Measurements from ENCODE around the gene CDH8. TPM values are rescaled to one million over a fixed set of nuclear protein-coding genes. Genes with fewer than 3 reads are reported as not detected.

CDH8 gene
- total and polyA plus RNA-seq, 2 donors (not counting 3 experiments of a cell fraction or from before 2014, with no cell fraction given): not detected

DNA sequence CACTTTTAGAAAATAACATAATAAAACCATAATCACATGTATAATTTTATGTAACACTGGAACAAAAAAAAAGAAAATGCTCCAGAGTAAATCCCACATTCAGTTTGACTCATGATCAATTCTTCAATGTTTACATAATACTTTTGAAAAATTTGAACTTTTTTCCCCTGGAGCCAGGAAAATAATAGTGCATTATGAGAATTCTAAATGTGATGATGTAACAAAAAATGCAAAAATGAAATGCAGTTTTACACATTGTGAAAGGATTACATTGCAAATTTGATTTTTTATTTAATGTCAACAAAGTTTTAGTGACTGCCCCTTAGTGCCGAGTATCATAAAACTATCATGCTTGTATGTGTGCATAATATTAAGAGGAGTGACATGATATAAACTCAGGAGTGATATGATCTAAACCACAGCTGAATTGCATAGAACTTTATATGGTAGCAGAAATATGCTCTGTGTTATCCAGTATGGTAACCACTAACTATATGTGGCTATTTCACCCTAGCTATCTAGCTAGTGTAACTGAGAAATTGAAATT, 238.2 kb downstream of the CDH8 start:
- FAIRE-seq: no peak
- dilution Hi-C loops (cut with MboI; ENCODE audit: extremely low pct_ligation_motif_present, low sequenced_read_pairs): no loop called here

DNA sequence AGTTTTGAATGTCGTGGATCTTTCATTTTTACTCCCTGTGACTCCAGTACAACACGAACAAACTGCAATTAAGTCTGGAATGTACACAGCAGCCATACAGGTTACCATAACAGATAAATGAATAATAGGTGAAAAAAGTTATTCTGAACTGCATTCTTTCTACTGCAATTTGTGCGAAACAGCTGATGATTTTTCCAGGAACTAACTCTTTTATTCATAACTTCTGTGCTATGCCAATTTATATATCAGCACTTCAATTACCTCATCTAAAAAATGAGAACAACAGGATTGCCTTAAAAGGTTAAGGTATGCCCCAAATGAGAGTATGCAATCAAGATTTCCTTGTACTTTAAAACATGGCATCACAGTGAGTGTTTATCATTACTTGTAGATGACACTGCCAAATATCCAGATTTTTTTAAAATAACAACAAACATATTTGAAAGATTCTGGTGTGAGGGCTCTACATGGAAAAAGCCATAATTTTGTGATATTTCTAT, 238.9 kb downstream of the CDH8 start:
- Histone ChIP-seq H3K9me3 (replicated peaks; ENCODE audit: control insufficient read depth, insufficient read depth, low read length) (peaks cover 2% of the 10 kb centered on the region), H3K9me1 (replicated peaks; ENCODE audit: control insufficient read depth, extremely low read depth, insufficient read depth, low read length) (no peaks in the 10 kb centered on the region), H3K36me3 (ENCODE audit: control insufficient read depth in 2 of 2, extremely low read depth in 1 of 2, insufficient read depth in 2 of 2, low read length in 2 of 2) (no peaks in the 10 kb centered on the region), H2AFZ (ENCODE audit: low read depth, low read length) (no peak overlapping the region), H3K4me3 (replicated peaks in 1 of 3; ENCODE audit: insufficient read depth in 1 of 3, low read depth in 1 of 3, low read length in 3 of 3) (no peak overlapping the region), H3K4me1 (ENCODE audit: control insufficient read depth, extremely low read depth, insufficient read depth, low read length) (no peaks in the 10 kb centered on the region), H3K4me2 (ENCODE audit: insufficient read depth, low read length) (no peak overlapping the region), H3K27me3 (ENCODE audit: control insufficient read depth in 2 of 2, insufficient read depth in 2 of 2, low read length in 2 of 2) (no peaks in the 10 kb centered on the region), H3K79me2 (ENCODE audit: control insufficient read depth, insufficient read depth, low read length) (no peaks in the 10 kb centered on the region), H3K27ac (ENCODE audit: insufficient read depth, low read depth, low read length) (no peak overlapping the region), H4K20me1 (replicated peaks; ENCODE audit: control insufficient read depth, extremely low read depth, insufficient read depth, low read length) (no peaks in the 10 kb centered on the region), H3K9ac (replicated peaks; ENCODE audit: extremely low read depth, insufficient read depth, low read length) (no peak overlapping the region)
- dilution Hi-C loops (cut with MboI; ENCODE audit: extremely low pct_ligation_motif_present, low sequenced_read_pairs) (no loop called here), intact Hi-C loops (cut with micrococcal nuclease) (no loop called here)
- no TSS peak for BruUV-seq (replicated peaks)
- DNase-seq (ENCODE audit: low read depth, low spot score) (no peak), FAIRE-seq (no peak)
- TF ChIP-seq POLR2A (IDR thresholded peaks at IDR 0.05; ENCODE audit: low read depth, low read length) (no peak), JUN (IDR thresholded peaks at IDR 0.05; ENCODE audit: borderline replicate concordance, insufficient read depth, insufficient read length, low read depth) (no peak), POLR2AphosphoS5 (IDR thresholded peaks at IDR 0.05; ENCODE audit: insufficient read depth, low read depth, low read length) (no peak), EZH2 (IDR thresholded peaks at IDR 0.05; ENCODE audit: borderline replicate concordance, low read depth, low read length, severe bottlenecking) (no peak), FOS (IDR thresholded peaks at IDR 0.05; ENCODE audit: borderline replicate concordance, insufficient read depth, low read length) (no peak), MYC (IDR thresholded peaks at IDR 0.05; ENCODE audit: low read depth, low read length) (no peak), GATA2 (IDR thresholded peaks at IDR 0.05; ENCODE audit: insufficient read depth, insufficient read length, low read depth, low read length) (no peak)
- TF ChIP-seq, protein P1, sequence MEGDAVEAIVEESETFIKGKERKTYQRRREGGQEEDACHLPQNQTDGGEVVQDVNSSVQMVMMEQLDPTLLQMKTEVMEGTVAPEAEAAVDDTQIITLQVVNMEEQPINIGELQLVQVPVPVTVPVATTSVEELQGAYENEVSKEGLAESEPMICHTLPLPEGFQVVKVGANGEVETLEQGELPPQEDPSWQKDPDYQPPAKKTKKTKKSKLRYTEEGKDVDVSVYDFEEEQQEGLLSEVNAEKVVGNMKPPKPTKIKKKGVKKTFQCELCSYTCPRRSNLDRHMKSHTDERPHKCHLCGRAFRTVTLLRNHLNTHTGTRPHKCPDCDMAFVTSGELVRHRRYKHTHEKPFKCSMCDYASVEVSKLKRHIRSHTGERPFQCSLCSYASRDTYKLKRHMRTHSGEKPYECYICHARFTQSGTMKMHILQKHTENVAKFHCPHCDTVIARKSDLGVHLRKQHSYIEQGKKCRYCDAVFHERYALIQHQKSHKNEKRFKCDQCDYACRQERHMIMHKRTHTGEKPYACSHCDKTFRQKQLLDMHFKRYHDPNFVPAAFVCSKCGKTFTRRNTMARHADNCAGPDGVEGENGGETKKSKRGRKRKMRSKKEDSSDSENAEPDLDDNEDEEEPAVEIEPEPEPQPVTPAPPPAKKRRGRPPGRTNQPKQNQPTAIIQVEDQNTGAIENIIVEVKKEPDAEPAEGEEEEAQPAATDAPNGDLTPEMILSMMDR (IDR thresholded peaks at IDR 0.05; ENCODE audit: extremely low read depth in 1 of 2, insufficient read depth in 1 of 2, low read depth in 1 of 2, low read length in 2 of 2): no peak
- TF ChIP-seq, protein P2, sequence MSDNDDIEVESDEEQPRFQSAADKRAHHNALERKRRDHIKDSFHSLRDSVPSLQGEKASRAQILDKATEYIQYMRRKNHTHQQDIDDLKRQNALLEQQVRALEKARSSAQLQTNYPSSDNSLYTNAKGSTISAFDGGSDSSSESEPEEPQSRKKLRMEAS (IDR thresholded peaks at IDR 0.05; ENCODE audit: insufficient read depth, insufficient read length): no peak
- POLR2A ChIA-PET: no interaction called here
- CTCF ChIA-PET: no interaction called here

More for the DNA sequence above, 238.2 kb downstream of the CDH8 start:
- no peaks in the 10 kb centered on the region for H3K4me1 ChIP-seq (ENCODE audit: control insufficient read depth, extremely low read depth, insufficient read depth, low read length)
- H3K9me1 ChIP-seq (replicated peaks; ENCODE audit: control insufficient read depth, extremely low read depth, insufficient read depth, low read length): no peaks in the 10 kb centered on the region
- CTCF ChIA-PET: no interaction called here
- no peak overlapping the region for H2AFZ ChIP-seq (ENCODE audit: low read depth, low read length)
- H3K4me3 ChIP-seq (replicated peaks in 1 of 3; ENCODE audit: insufficient read depth in 1 of 3, low read depth in 1 of 3, low read length in 3 of 3): no peak overlapping the region
- no peaks in the 10 kb centered on the region for H3K36me3 ChIP-seq (ENCODE audit: control insufficient read depth in 2 of 2, extremely low read depth in 1 of 2, insufficient read depth in 2 of 2, low read length in 2 of 2)
- TF ChIP-seq JUN (IDR thresholded peaks at IDR 0.05; ENCODE audit: borderline replicate concordance, insufficient read depth, insufficient read length, low read depth): no peak
- TF ChIP-seq GATA2 (IDR thresholded peaks at IDR 0.05; ENCODE audit: insufficient read depth, insufficient read length, low read depth, low read length): no peak
- TF ChIP-seq POLR2A (IDR thresholded peaks at IDR 0.05; ENCODE audit: low read depth, low read length): no peak
- TF ChIP-seq, protein P1 (IDR thresholded peaks at IDR 0.05; ENCODE audit: extremely low read depth in 1 of 2, insufficient read depth in 1 of 2, low read depth in 1 of 2, low read length in 2 of 2): no peak
- TF ChIP-seq FOS (IDR thresholded peaks at IDR 0.05; ENCODE audit: borderline replicate concordance, insufficient read depth, low read length): no peak
- TF ChIP-seq POLR2AphosphoS5 (IDR thresholded peaks at IDR 0.05; ENCODE audit: insufficient read depth, low read depth, low read length): no peak
- no peaks in the 10 kb centered on the region for H3K27me3 ChIP-seq (ENCODE audit: control insufficient read depth in 2 of 2, insufficient read depth in 2 of 2, low read length in 2 of 2)
- intact Hi-C loops (cut with micrococcal nuclease): no loop called here
- H3K4me2 ChIP-seq (ENCODE audit: insufficient read depth, low read length): no peak overlapping the region
- POLR2A ChIA-PET: no interaction called here
- no TSS peak for BruUV-seq (replicated peaks)
- H3K9me3 ChIP-seq (replicated peaks; ENCODE audit: control insufficient read depth, insufficient read depth, low read length): no peaks in the 10 kb centered on the region
- DNase-seq (ENCODE audit: low read depth, low spot score): no peak
- H3K9ac ChIP-seq (replicated peaks; ENCODE audit: extremely low read depth, insufficient read depth, low read length): no peak overlapping the region
- H3K27ac ChIP-seq (ENCODE audit: insufficient read depth, low read depth, low read length): no peak overlapping the region
- no peaks in the 10 kb centered on the region for H3K79me2 ChIP-seq (ENCODE audit: control insufficient read depth, insufficient read depth, low read length)
- H4K20me1 ChIP-seq (replicated peaks; ENCODE audit: control insufficient read depth, extremely low read depth, insufficient read depth, low read length): no peaks in the 10 kb centered on the region
